Sigmoid colon (tissue), 4 donors: Measurements from ENCODE around the gene SLC9A1.

Experiments used
- CTCF ChIP-seq, 4 experiments: fragments of 450-650 bp in 3 of 4; fragments of 200-600 bp in 1 of 4; IDR thresholded peaks; one replicate each; pipeline ENCODE4 v1.5.1; 2016 to 2019; ENCODE audit warnings: antibody characterized with exemption in 4 of 4, mild to moderate bottlenecking in 3 of 4, moderate library complexity in 2 of 4
- EP300 ChIP-seq, 4 donors: sonication (generic); formaldehyde crosslinking; IDR thresholded peaks; one replicate each; pipeline ENCODE4 v1.6.1; 2017; ENCODE audit warnings: antibody characterized with exemption in 4 of 4
- POLR2A ChIP-seq, 2 donors: fragments of 450-650 bp; IDR thresholded peaks; one replicate each; pipeline ENCODE4 v1.6.1; 2016; ENCODE audit warnings: antibody characterized with exemption in 2 of 2, mild to moderate bottlenecking in 2 of 2, moderate library complexity in 2 of 2
- POLR2AphosphoS5 ChIP-seq, 4 donors: sonication (generic); formaldehyde crosslinking; IDR thresholded peaks; one replicate each; pipeline ENCODE4 v1.6.1; 2017; ENCODE audit warnings: antibody characterized with exemption in 4 of 4

DNA sequence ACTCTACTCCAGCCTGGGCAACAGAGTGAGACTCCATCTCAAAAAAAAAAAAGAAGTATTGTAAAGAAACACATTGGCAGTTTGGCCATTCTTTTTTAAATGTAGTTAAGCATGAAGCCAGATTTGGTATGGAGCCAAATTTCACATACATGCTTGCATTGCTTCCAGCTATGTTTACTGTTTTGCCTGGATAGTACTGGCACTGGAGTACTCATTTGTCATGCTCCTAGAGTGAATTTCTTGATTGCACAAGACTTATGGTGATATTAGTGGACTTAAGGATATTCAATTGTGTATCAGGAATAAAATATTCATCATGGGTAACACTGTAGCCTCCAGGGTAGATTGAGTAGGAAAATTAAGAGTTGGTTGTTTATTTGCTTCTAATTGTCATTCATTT, 24.5 kb upstream of the SLC9A1 start:
- TF ChIP-seq CTCF (IDR thresholded peaks at IDR 0.05) (no peak), POLR2AphosphoS5 (IDR thresholded peaks at IDR 0.05) (no peak), POLR2A (IDR thresholded peaks at IDR 0.05) (no peak), EP300 (IDR thresholded peaks at IDR 0.05) (no peak)
